ENCODE measurements around the gene DYNLT2B. TPM values are rescaled to one million over a fixed set of nuclear protein-coding genes. Genes with fewer than 3 reads are reported as not detected.

DYNLT2B gene
- total RNA-seq, 2 experiments from 2014 or later, result 8.8 to 9.5 TPM

- Mint-ChIP-seq H3K36me3 (ENCODE audit: low read depth) (peaks cover 9% of the 10 kb centered on the region), H3K4me1 (ENCODE audit: low read depth) (peaks cover 54% of the 10 kb centered on the region), H3K27ac (no peak overlapping the region), H3K27me3 (no peaks in the 10 kb centered on the region), H3K9me3 (no peaks in the 10 kb centered on the region), H3K4me3 (no peak overlapping the region)
- no peak for ATAC-seq
- POLR2A ChIA-PET, result interaction anchor here (0.7 to 2.0 kb wide), 2 partner anchors 33 to 83 kb away, joined by 3 to 4 read pairs; partner anchors contain the start of gene DYNLT2B
- TF ChIP-seq, protein P1, sequence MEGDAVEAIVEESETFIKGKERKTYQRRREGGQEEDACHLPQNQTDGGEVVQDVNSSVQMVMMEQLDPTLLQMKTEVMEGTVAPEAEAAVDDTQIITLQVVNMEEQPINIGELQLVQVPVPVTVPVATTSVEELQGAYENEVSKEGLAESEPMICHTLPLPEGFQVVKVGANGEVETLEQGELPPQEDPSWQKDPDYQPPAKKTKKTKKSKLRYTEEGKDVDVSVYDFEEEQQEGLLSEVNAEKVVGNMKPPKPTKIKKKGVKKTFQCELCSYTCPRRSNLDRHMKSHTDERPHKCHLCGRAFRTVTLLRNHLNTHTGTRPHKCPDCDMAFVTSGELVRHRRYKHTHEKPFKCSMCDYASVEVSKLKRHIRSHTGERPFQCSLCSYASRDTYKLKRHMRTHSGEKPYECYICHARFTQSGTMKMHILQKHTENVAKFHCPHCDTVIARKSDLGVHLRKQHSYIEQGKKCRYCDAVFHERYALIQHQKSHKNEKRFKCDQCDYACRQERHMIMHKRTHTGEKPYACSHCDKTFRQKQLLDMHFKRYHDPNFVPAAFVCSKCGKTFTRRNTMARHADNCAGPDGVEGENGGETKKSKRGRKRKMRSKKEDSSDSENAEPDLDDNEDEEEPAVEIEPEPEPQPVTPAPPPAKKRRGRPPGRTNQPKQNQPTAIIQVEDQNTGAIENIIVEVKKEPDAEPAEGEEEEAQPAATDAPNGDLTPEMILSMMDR (IDR thresholded peaks at IDR 0.05), result no peak
- no peak for DNase-seq
- CTCF ChIA-PET, result interaction anchor here (1.1 kb wide), 1 partner anchor 244 kb away, joined by 4 read pairs; no protein-coding TSS in a partner anchor
- intact Hi-C loops (cut with micrococcal nuclease), result no loop called here
These were observed 33.6 kb downstream of the DYNLT2B start for GRCh38 chr3:196284396-196284795.

- H3K36me3 Mint-ChIP-seq (ENCODE audit: low read depth), result peaks cover 17% of the 10 kb centered on the region
- DNase-seq (no peak), ATAC-seq (no peak)
- no peaks in the 10 kb centered on the region for H3K27me3 Mint-ChIP-seq
- no peak overlapping the region for H3K4me3 Mint-ChIP-seq
- intact Hi-C loops (cut with micrococcal nuclease), result no loop called here
- ChIA-PET POLR2A (interaction anchor here (0.7 to 1.8 kb wide), 6 partner anchors 9 to 42 kb away, joined by 3 to 4 read pairs (median 3); no protein-coding TSS in a partner anchor), CTCF (interaction anchor here (0.8 to 2.0 kb wide), 5 partner anchors 10 to 240 kb away, joined by 3 to 7 read pairs (median 3); no protein-coding TSS in a partner anchor)
- TF ChIP-seq, protein P1 (IDR thresholded peaks at IDR 0.05), result no peak
- peaks cover 3% of the 10 kb centered on the region for H3K9me3 Mint-ChIP-seq
- H3K27ac Mint-ChIP-seq, result peak overlapping the region; percentile 25
- peaks cover 64% of the 10 kb centered on the region for H3K4me1 Mint-ChIP-seq (ENCODE audit: low read depth)
These were observed 36.1 kb downstream of the DYNLT2B start for GRCh38 chr3:196281962-196282361.

- Mint-ChIP-seq H3K36me3 (ENCODE audit: low read depth) (peaks cover 17% of the 10 kb centered on the region), H3K9me3 (peaks cover 3% of the 10 kb centered on the region), H3K27ac (peak overlapping the region; percentile 1), H3K4me3 (no peak overlapping the region), H3K27me3 (no peaks in the 10 kb centered on the region), H3K4me1 (ENCODE audit: low read depth) (peaks cover 57% of the 10 kb centered on the region)
- POLR2A ChIA-PET, result interaction anchor here (0.8 to 1.8 kb wide), 4 partner anchors 10 to 37 kb away, joined by 3 to 4 read pairs (median 4); no protein-coding TSS in a partner anchor
- DNase-seq (peak; percentile 75), ATAC-seq (peak; percentile 55)
- TF ChIP-seq, protein P1 (IDR thresholded peaks at IDR 0.05), result no peak
- CTCF ChIA-PET, result interaction anchor here (0.9 to 2.0 kb wide), 5 partner anchors 13 to 241 kb away, joined by 3 to 7 read pairs (median 3); no protein-coding TSS in a partner anchor
- intact Hi-C loops (cut with micrococcal nuclease), result no loop called here
These were observed 37.2 kb downstream of the DYNLT2B start for GRCh38 chr3:196280689-196281440.

DNA sequence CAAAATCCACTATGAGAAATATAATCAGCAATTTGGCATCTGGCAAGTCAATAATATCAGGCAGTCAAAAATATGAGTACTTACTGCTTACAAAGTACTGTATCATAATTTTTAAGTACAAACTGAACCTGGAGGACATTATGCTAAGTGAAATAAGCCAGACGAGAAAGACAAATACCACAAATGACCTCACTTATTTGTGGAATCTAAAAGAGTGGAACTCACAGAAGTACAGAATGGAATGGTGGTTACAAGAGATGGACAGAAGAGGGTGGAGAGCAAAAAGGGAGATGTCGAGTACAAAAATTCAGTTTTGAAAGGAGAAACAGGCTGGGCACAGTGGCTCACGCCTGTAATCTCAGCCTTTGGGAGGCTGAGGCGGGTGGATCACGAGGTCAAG lies 42.9 kb downstream of the DYNLT2B start:
- Mint-ChIP-seq H3K4me3 (peak overlapping the region; percentile 55), H3K9me3 (peaks cover 5% of the 10 kb centered on the region), H3K4me1 (ENCODE audit: low read depth) (peaks cover 63% of the 10 kb centered on the region), H3K27ac (peak overlapping the region; percentile 94), H3K27me3 (no peaks in the 10 kb centered on the region), H3K36me3 (ENCODE audit: low read depth) (peaks cover 28% of the 10 kb centered on the region)
- DNase-seq, result no peak
- no peak for ATAC-seq
- ChIA-PET POLR2A (interaction anchor here (0.6 to 2.0 kb wide), 3 partner anchors 30 to 157 kb away, joined by 3 to 9 read pairs (median 3); partner anchors contain the start of genes DYNLT2B and UBXN7), CTCF (interaction anchor here (3.1 kb wide), 1 partner anchor 247 kb away, joined by 9 read pairs; no protein-coding TSS in a partner anchor)
- intact Hi-C loops (cut with micrococcal nuclease), result no loop called here
- TF ChIP-seq, protein P1 (IDR thresholded peaks at IDR 0.05), result no peak

Measured in activated CD8-positive, alpha-beta T cell treated with anti-CD3 and anti-CD28 coated beads for 36 hours (primary cell).